Smooth muscle cell (in vitro differentiated cells): ENCODE measurements around the gene RHOJ. TPM values are rescaled to one million over a fixed set of nuclear protein-coding genes. Genes with fewer than 3 reads are reported as not detected.

Source experiments
- DNase-seq: peaks from one replicate; lab custom pipeline; 2025; ENCODE audit not compliant: unreplicated experiment; lab: John Stamatoyannopoulos, UW
- H2AFZ ChIP-seq: fragments of 200-600 bp; sonication (generic); 2 replicates; pipeline ENCODE4 v1.6.0; 2016; ENCODE audit warnings: antibody characterized with exemption, low read depth, mild to moderate bottlenecking
- H3F3A ChIP-seq: fragments of 200-600 bp; sonication (generic); 2 replicates; pipeline ENCODE4 v1.6.0; 2017; ENCODE audit warnings: antibody characterized with exemption, low read depth
- H3K27ac ChIP-seq: fragments of 200-600 bp; sonication (generic); 2 replicates; pipeline ENCODE4 v1.5.1; 2016; ENCODE audit warnings: low read depth, mild to moderate bottlenecking
- H3K27me3 ChIP-seq: fragments of 200-600 bp; sonication (generic); 2 replicates; pipeline ENCODE4 v1.6.1; 2016; ENCODE audit warnings: low read depth, mild to moderate bottlenecking
- H3K36me3 ChIP-seq: fragments of 200-600 bp; sonication (generic); 2 replicates; pipeline ENCODE4 v1.5.1; 2016; ENCODE audit warnings: low read depth
- H3K4me1 ChIP-seq: fragments of 200-600 bp; sonication (generic); 2 replicates; pipeline ENCODE4 v1.5.1; 2016; ENCODE audit warnings: low read depth
- H3K4me2 ChIP-seq: fragments of 200-600 bp; sonication (generic); 2 replicates; pipeline ENCODE4 v1.6.0; 2016; ENCODE audit warnings: mild to moderate bottlenecking
- H3K4me3 ChIP-seq: fragments of 200-600 bp; sonication (generic); 2 replicates; pipeline ENCODE4 v1.5.1; 2016; ENCODE audit warnings: mild to moderate bottlenecking
- H3K79me2 ChIP-seq: fragments of 200-600 bp; sonication (generic); 2 replicates; pipeline ENCODE4 v1.6.0; 2016; ENCODE audit warnings: low read depth, mild to moderate bottlenecking
- H3K9ac ChIP-seq: fragments of 200-600 bp; sonication (generic); 2 replicates; pipeline ENCODE4 v1.6.0; 2016; ENCODE audit warnings: low read depth
- H3K9me3 ChIP-seq: fragments of 200-600 bp; sonication (generic); replicated peaks from 2 replicates; pipeline ENCODE4 v1.5.1; 2016; ENCODE audit warnings: low read depth
- H4K20me1 ChIP-seq: fragments of 200-600 bp; sonication (generic); 2 replicates; pipeline ENCODE4 v1.6.0; 2016; ENCODE audit warnings: low read depth
- WGBS: methylation state at CpG from one replicate; pipeline ENCODE4 v1.1.7; 2016; ENCODE audit warnings: low lambda C conversion rate; 5-methylcytosine and 5-hydroxymethylcytosine counted together
- polyA plus RNA-seq: library from polyadenylated mRNA; unstranded; fragments of >200 nt; fragmentation: Nextera tagmentation; extraction: Ambion mirVana; gene quantifications from 2 replicates; pipeline ENCODE4 v1.2.1, GENCODE V29; 2016
- total RNA-seq: library from RNA; depleted of rRNA; stranded (reverse); fragments of >200 nt; gene quantifications from 2 replicates; pipeline ENCODE4 v1.2.3, GENCODE V29; 2014
- TF ChIP-seq, protein P1 (sequence below): fragments of 200-600 bp; sonication (generic); IDR thresholded peaks from 2 replicates; pipeline ENCODE4 v1.5.1; 2017; ENCODE audit warnings: borderline replicate concordance, mild to moderate bottlenecking, antibody characterized with exemption; ENCODE audit not compliant: insufficient read depth, poor library complexity, severe bottlenecking

Gene RHOJ
- total and polyA plus RNA-seq, 2 experiments from 2014 or later: 3.7 to 4.6 TPM

DNA sequence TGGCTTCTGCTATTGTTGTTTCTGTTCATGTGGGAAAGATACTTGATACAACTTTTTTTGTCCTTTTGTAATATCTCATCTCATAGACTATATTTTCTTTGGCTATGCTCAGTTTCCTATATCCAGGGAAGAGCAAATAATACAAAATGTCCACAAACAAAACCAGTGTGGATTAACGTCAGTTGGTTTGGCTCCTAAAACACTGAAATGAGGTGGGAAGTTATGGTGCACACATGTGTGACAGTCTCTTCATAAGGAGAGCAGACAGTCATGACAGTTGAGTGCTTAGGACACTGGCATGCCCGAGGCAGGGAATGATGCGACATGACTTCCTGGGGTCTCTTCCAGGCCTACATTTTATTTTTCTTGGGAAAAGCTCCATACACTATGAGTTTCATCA, 27.5 kb downstream of the RHOJ start:
- H3K4me3 ChIP-seq: no peak overlapping the region
- H3F3A ChIP-seq: no peaks in the 10 kb centered on the region
- peaks cover 5% of the 10 kb centered on the region for H3K27me3 ChIP-seq
- TF ChIP-seq, protein P1, sequence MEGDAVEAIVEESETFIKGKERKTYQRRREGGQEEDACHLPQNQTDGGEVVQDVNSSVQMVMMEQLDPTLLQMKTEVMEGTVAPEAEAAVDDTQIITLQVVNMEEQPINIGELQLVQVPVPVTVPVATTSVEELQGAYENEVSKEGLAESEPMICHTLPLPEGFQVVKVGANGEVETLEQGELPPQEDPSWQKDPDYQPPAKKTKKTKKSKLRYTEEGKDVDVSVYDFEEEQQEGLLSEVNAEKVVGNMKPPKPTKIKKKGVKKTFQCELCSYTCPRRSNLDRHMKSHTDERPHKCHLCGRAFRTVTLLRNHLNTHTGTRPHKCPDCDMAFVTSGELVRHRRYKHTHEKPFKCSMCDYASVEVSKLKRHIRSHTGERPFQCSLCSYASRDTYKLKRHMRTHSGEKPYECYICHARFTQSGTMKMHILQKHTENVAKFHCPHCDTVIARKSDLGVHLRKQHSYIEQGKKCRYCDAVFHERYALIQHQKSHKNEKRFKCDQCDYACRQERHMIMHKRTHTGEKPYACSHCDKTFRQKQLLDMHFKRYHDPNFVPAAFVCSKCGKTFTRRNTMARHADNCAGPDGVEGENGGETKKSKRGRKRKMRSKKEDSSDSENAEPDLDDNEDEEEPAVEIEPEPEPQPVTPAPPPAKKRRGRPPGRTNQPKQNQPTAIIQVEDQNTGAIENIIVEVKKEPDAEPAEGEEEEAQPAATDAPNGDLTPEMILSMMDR: no peak
- H3K27ac ChIP-seq: no peak overlapping the region
- H4K20me1 ChIP-seq: no peaks in the 10 kb centered on the region
- no peak overlapping the region for H3K4me2 ChIP-seq
- H3K36me3 ChIP-seq: no peaks in the 10 kb centered on the region
- no peaks in the 10 kb centered on the region for H3K9me3 ChIP-seq
- no peak for DNase-seq
- H3K9ac ChIP-seq: no peak overlapping the region
- 89% methylated on average over 3 of the region's 3 CpGs for WGBS
- no peaks in the 10 kb centered on the region for H3K79me2 ChIP-seq
- no peaks in the 10 kb centered on the region for H3K4me1 ChIP-seq
- no peak overlapping the region for H2AFZ ChIP-seq

- no peak overlapping the region for H3K9ac ChIP-seq
- H3K4me2 ChIP-seq: no peak overlapping the region
- H3K9me3 ChIP-seq: no peaks in the 10 kb centered on the region
- H3K4me1 ChIP-seq: no peaks in the 10 kb centered on the region
- WGBS: 87% methylated on average over 7 of the region's 7 CpGs
- no peak for DNase-seq
- no peaks in the 10 kb centered on the region for H3K79me2 ChIP-seq
- TF ChIP-seq, protein P1: no peak
- H3K36me3 ChIP-seq: no peaks in the 10 kb centered on the region
- H4K20me1 ChIP-seq: no peaks in the 10 kb centered on the region
- H3K27ac ChIP-seq: no peak overlapping the region
- no peaks in the 10 kb centered on the region for H3F3A ChIP-seq
- H2AFZ ChIP-seq: no peak overlapping the region
- H3K4me3 ChIP-seq: no peak overlapping the region
- peaks cover 5% of the 10 kb centered on the region for H3K27me3 ChIP-seq
Observed at GRCh38 chr14:63237791-63238190, 33.5 kb downstream of the RHOJ start.

DNA sequence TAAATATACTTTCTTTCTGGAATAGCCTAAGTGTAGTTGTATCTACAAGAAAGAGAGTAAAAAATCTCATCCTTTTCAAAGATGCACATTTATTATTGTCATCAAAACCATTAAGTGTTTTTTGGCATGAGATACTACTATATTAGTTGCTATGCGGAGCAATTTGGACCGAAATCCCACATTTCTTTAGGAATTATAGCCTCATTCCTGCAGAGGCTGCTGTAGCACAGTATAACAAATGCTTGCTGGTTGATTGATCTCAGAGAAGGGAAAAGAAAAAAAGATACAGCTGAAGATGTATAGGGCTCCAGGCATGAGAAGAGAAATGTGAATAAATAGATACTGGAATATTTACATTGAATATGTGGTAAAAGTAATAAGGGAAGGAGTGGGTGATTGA, 36.0 kb downstream of the RHOJ start:
- Histone ChIP-seq H3K4me3 (no peak overlapping the region), H3K79me2 (no peaks in the 10 kb centered on the region), H3F3A (no peaks in the 10 kb centered on the region), H3K27me3 (no peaks in the 10 kb centered on the region), H2AFZ (no peak overlapping the region), H3K4me1 (no peaks in the 10 kb centered on the region), H3K9me3 (no peaks in the 10 kb centered on the region), H3K4me2 (no peak overlapping the region), H4K20me1 (no peaks in the 10 kb centered on the region), H3K9ac (no peak overlapping the region), H3K36me3 (no peaks in the 10 kb centered on the region), H3K27ac (no peak overlapping the region)
- 97% methylated on average over 2 of the region's 2 CpGs for WGBS
- no peak for DNase-seq
- TF ChIP-seq, protein P1: no peak

DNA sequence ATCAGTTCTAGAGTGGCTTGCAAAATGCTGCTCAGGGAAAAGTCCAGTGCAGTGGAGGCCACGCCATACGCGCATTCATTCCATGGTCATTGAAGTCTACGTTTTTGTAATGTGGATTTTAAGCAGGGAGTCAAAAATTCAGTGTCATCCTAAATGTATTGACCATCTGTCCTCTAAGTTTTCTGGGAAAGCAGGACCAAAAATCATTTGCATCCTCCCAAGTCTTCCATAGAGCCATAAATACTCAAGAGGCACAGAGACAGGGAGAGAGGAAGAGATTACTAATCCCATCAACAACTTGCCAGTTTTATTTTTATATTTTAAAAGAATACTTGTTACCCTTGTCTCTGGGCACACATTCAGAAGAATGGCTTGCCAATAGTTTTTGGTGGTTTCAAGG, 36.9 kb downstream of the RHOJ start:
- Histone ChIP-seq H3K9me3 (no peaks in the 10 kb centered on the region), H3K79me2 (no peaks in the 10 kb centered on the region), H3K27ac (no peak overlapping the region), H3F3A (no peaks in the 10 kb centered on the region), H3K36me3 (no peaks in the 10 kb centered on the region), H4K20me1 (no peaks in the 10 kb centered on the region), H3K4me2 (no peak overlapping the region), H3K27me3 (no peaks in the 10 kb centered on the region), H3K4me3 (no peak overlapping the region), H3K9ac (no peak overlapping the region), H3K4me1 (no peaks in the 10 kb centered on the region), H2AFZ (no peak overlapping the region)
- WGBS: 96% methylated on average over 4 of the region's 4 CpGs
- no peak for DNase-seq
- TF ChIP-seq, protein P1: no peak
